GM19240 (cell line): ENCODE results near the gene SLC4A9.
"Not testable (repeated sequence)": the region's sequence is repeated elsewhere in the genome, so short reads cannot be mapped to it uniquely, and the experiment has no call there.

Experiments used
- DNase-seq: peaks from one replicate; pipeline ENCODE4 v3.0.0; 2011; ENCODE audit warnings: low spot score; ENCODE audit not compliant: insufficient read length

SLC4A9 gene

DNA sequence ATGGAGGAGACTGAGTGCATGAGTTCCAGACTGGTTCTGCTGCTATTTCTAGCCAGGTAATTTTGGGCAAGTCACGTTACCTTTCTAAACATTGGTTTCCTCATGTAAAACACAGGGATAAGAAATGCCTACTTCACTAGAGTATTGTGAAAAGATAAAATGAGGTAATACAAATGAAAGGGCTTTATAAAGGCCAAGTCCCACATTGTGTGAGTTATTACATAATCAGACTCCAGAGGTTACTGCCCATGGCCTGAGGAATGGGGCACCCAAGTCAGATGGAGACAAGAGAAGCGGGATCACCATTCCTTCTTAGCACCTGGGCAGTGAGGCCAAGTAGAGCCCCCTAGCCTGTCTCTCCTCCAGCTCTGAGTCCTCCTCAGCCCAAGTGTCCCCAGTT is 21.1 kb upstream of the SLC4A9 start:
- DNase-seq, result no peak

DNA sequence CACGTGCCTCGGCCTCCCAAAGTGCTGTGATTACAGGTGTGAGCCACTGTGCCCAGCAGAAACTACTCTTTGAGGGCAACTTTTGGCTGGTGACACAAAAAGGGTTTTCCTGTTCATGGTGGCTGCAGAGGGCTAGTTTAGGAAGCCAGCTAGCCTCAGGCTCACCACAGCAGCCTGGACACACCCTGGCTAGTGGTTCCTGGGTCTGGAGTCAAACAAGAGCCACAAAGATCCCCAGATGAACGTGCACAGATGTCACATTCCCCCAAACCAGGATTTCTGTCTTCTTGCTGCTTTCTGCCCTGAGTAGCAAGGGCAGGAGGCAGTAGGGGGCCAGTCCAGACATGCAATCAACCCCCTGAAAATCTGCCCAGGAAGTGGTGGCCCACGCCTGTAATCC is 20.4 kb upstream of the SLC4A9 start:
- DNase-seq, result no peak

DNA sequence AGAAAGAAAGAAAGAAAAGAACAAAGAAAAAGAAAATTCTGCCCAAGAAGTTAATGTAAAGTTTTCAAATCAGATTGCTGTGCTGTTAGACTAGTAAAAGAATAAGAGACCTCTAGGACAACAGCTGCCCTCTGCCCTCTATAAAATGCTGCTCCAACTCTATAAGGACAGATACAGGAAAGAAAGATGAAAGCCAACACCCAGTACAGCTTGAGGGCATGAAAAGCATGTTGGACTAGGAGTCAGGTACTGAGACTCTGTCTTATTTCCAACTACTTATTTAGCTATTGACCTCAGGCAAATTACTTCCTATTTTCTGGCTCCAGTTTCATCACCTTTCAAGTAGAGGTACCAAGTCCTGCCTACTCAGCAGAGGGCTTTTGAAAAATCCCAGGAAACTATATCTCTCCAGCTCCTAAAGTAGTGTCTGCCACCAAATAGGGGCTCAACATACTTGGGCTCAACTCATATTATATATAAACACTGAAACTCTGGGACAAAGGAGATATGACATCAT is 19.3 kb upstream of the SLC4A9 start:
- no peak for DNase-seq

DNA sequence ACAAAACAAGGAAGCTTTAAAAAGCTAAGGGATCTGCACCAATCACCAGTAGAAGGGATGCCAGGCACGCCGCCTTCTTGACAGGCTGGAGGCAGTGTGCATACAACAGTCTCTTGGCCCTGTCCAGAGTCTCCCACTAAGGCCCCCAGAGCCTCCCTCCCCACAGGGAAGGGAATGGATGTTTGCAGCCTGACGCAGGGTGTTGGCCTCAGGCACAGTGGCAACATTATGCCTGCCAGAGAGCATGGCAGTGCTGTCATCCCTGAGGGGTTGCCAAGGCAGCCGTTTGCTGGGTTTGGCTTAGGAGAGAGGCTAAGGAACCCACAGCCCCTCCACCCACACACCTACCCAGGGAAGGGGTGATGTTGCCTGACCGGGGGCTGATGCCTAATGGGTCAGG is 18.4 kb upstream of the SLC4A9 start:
- DNase-seq, result no peak

DNA sequence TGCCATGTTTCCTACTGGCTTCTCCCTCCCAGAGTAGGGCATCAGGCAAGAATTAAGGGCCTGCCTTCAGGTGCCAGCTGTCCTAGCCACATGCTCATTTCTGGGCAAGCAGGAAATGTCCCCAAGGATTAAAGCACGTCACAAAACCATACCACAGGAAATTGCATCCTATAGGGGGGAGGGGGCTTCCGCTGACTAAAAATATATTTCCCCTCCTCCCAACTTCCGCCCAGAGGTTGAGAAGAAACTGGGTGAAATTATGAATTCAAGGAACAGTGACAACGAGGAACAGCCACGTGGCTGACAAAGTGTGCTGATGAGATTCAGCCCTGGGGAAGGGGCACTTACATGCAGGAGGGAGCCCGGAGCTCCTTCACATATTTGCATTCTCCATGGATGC is 17.7 kb upstream of the SLC4A9 start:
- no peak for DNase-seq

DNA sequence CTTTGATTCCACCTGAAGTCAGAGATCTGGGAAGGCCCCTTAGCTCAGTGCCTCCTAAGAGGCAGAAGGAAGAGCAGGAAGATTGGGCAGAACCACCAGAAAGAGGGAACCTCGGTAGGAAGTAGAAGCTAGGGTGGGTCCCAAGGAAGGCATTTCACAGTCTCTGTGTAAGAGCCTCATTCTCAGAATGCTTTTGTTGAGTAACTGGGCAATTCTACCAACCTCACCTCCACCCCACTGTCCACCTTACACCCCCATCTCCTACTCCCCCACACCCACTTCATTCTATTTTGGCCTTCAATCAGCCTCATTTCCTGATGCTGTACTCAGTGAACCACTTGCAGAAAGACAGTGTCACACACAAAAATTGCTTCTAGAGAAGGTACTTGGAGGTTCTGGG is 17.1 kb upstream of the SLC4A9 start:
- no peak for DNase-seq

DNA sequence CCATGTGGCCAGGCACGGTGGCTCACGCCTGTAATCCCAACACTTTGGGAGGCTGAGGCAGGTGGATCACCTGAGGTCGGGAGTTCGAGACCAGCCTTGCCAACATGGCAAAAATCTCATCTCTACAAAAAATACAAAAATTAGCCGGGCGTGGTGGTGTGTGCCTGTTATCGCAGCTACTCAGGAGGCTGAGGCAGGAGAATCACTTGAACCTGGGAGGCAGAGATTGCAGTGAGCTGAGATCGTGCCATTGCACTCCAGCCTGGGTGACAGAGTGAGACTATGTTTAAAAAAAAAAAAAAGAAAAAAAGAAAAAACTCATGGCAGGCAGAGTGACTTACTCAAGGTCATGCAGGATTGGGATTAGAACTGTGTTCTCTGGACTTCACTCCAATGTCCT is 16.1 kb upstream of the SLC4A9 start:
- not testable (repeated sequence) for DNase-seq

DNA sequence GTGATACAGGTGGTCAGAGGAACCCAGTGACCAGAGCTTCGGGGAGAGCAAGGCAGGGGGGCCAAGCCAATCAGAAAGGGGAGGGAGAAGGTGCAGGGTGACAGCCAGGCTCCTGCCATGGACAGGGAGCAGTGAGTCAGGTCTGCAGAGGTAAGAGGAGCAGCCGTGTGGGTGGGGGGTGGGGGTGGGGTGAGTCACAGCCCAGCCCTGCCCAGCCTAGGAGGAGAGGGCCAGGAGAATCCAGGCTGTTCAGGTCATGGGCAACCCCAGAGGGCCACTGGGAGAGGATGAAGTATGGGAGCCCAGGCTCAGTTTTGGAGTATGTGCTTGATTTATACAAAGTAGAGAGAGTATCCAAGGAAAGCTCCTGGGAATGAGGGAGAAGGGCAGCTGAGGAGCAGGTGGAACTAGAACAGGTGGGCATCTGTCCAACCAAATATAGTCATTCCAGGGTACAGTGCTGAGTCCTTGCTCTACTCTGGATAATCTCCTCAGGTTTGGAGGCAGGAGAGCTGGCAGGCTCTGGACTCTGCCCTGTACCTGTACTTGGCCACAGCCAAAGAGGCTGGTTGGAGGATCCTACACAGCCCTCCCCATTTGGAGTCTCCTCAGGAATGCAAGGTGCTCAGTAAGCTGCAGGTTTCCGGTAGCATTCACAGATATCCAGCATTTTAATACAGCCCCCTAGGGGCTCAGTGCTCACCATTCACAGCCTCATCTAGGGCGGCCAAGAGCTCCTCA is 15.1 kb upstream of the SLC4A9 start:
- no peak for DNase-seq

DNA sequence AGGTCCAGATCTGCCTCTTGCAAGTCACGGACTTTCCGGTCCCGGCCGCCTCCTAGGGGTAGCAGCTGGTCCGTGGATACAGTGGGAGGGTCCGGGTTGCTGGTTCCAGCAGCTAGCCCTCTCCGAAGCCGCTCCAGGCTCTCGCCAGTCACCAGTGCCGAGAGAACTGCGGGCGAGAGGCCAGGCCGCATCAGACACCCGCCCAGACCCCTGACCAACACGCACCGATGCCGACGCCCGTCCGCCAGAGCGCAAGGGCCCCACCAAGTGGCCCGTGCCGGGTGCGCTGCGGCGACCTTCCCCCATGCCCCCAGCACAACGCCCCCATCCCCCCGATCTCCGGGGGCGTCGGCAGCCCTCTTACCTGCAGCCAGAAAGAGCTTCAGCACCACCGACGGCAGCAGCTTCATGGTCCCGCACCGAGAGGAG is 14.1 kb upstream of the SLC4A9 start:
- DNase-seq, result no peak

DNA sequence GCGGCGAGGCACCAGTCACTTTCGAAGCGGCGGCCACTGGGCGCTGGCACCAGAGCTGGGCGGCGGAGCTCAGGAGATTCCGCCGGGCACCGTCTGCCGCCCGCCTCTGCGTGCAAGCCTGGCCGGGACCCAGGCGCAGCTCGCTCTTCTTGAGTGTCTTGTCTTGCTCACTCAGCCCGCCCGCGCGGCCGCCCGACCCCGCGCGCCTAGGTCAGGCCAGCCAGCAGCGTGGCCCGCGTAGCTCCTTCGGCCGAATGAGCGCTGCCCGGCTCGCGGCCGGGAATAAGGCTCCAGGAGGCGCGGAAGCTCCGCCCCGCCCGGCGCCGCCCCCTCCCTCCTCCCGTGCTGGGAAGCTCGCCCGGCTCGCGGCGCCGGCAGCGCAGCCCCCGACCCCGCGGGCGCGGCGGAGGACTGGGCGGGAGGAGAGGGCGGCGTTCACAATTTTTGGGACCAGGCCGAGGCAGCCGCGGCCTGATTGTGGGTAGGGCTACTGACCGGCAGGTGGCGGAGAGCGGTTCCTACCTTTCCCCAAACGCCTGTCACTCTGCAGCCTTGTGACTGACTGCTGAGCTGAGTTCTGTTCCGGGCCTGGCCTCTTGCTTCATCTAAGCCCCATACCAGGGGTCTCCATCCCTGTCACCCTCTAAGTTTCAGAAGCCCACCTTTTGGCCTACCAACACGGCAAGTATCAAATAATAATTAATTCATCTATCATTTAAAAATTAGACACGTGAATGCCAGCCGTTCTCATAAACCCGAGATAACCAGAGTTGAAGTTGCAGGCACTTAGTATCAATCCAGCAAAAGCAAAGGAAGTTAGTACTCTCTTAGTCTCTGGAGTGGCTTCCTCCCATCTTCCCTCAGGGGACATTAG is 13.4 kb upstream of the SLC4A9 start, which contains the start of gene HBEGF:
TSS of gene HBEGF (minus strand) at position 256 of the 874 bp plus-strand sequence. CDS start 275 bp downstream, outside the sequence.
- peak; percentile 65 for DNase-seq

DNA sequence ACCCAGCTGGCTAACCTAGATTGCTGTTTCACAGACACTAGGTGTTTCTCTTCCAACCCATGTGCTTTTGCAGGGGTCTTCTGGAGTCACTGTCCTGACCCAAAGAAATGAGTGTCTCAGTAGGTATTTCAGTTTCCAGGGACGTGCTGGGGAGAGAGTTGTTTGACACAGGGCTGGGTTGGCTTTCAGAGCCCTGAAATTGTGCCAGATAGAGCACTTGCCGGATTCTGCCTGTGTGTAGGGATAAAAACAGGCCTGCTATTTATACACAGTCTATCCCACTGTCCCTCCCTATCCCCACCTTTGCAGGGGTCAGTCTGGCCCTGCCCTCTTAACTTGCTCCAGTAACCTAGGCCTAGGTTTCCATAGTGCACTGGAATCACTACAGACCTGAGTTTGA is 12.6 kb upstream of the SLC4A9 start:
- DNase-seq, result no peak

DNA sequence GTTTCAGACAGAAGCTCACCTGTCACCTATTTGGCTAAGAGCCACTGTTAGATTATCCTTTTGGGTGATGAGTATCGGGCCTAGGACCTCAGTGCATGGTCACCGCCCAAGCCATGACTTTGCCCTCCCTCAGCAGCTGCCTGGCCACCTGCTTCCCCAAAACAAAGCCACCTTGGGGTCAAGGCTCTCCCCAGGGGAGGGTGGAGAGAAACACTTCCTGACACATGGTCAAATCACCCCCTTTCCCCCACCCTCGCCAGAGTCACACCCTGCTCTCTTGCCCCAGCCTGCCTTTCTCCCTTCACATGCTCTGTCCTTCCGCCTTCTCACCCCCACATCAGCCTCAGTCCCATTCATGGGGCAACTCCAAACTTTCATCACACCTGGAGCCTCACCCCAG is 11.9 kb upstream of the SLC4A9 start:
- no peak for DNase-seq

DNA sequence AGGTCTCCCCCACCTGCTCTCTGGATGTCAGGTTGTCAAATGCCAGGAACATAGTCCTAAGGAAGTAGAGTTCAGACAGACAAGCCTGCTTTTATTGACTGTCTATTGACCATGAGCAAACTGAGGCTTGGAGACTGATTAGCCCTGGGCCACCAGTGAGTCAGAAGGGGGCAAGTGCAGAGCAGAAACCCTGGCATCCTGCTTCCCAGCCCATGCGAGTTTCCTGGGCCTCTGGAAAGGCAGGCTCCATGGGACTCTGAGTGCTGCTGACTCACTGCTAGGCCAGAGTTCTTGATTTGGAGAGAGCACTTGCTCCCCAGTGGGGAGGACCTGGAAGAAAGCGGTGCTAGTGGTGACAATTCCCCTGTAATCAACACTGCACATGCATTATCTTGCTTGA is 10.8 kb upstream of the SLC4A9 start:
- DNase-seq, result no peak

DNA sequence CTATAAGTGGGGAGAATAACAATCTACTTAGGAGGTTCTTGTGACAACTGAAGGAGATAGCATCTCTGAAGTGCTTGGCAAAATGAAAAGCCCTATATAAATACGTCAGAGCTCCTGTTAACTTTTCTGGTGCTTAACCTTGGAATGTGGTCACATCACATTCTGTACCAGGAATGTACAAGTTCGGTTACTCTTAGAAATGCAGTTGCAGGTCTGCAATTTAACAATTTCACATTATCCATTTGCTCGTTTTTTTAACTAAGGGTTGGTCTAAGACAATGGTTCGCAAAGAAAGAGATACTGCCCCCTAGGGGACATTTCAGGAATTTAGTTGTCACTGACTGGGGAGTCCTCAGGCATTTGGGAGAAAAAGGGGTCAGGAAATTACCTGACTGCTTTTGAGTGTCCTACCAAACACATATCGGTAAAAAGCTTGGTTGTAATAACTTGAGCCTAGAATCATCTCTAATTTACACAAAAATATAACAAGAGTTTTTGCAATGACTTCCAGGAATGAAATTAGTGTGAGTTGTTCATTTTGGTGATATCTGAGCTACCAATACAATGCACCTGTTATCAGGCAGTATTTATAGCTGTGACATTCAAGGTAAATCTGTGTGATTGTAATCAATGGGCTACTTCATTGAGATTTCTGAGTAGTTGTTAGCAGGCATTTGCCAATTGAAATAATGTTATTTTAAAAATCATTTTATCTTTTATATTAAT is 8.2 kb upstream of the SLC4A9 start:
- DNase-seq, result peak; percentile 39

DNA sequence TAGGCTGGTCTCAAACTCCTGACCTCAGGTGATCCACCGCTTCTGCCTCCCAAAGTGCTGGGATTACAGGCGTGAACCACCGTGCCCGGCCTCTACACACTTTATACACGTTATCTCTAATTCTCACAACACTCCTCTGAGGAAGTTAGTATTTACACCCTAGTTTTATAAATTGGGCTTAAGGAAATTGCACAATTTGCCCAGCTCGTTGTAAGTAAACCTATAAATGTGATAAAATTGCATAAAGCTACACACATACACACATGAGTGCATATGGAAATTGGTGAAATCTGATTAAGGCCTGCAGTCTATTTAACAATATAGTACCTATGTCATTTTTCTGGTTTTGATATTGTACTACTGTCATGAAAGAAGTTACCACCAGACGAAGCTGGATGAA is 4.4 kb upstream of the SLC4A9 start:
- DNase-seq, result no peak

DNA sequence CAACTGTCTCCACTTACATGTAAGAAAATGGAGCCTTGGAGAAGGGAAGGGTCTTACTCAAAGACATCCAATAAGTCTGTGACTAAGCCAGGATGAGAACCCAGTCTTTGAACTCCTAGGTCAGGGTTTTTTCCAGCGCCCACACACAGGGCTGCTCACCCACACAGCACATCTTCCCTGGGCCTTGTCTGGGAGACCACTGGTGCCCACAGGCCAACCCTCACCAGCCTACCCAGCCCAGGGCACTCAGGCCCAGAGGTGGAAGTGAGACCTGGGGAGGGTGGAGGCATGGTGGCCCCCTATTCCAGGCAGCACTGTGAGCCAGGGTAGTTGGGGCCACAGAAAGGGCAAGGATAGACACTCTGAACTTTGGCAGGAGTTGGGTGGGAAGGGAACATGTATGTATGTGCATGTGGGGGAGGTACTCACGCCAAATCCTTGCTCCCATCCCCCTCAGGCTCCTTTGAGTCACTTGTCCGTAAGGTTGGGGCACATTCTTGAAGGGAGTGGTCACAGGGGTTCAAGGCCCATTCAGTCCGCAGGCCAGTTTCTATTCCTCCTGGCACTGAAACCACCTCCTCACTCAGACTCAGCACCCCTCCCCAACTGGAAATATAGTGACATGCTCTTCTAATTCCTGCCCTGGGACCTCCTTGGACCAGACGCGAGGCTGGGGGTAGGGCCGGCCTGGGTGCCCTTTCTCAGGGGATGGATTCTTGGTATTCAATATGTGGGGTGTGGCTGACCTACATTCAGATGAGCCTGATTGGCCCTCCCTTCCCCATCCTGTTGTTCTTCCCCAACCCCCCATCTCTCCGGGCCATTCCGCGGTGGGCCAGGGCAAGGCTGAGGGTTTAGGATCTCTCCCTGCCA is 2.9 kb upstream of the SLC4A9 start:
- no peak for DNase-seq

DNA sequence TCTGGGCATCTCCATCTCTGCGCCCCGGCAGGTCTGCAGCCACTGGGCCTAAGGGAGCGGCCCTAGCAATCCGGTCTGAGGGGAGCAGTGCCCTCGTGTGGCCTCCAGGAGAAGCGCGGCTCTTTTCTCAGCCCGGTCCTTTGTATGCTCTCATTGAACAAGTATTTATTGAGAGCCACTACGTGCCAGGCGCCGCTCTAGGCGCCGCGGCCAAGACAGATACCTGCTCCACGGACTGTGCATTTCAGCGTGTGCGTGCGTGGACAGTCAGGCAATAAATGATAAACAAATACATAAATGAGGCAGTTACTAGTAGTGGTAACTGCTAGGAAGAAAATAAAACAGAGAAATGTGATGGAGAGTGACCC is 2.3 kb upstream of the SLC4A9 start:
- peak; percentile 81 for DNase-seq

DNA sequence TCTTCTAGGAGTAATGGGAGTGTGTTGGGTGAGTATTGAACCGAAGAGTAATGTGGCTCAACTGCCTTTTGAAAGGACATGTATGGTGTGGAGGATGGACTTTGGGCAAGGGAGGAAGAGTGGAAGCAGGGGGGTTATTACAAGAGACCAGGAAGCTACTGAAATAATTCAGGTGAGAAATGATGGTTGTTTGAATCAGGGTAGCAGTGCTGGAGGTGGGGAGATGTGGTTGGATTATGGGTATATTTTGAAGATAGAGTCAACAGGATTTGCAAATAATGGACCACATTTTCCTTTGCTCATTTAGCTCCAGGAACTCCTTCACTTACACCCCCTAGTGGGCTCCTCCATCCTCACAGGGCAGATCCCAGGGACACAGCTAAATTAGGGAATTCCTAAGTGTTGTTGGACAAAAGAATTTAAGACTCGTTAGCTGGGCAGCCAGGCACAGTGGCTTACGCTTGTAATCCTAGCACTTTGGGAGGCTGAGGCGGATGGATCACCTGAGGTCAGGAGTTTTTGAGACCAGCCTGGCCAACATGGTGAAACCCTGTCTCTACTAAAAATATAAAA is 1.2 kb upstream of the SLC4A9 start:
- no peak for DNase-seq

DNA sequence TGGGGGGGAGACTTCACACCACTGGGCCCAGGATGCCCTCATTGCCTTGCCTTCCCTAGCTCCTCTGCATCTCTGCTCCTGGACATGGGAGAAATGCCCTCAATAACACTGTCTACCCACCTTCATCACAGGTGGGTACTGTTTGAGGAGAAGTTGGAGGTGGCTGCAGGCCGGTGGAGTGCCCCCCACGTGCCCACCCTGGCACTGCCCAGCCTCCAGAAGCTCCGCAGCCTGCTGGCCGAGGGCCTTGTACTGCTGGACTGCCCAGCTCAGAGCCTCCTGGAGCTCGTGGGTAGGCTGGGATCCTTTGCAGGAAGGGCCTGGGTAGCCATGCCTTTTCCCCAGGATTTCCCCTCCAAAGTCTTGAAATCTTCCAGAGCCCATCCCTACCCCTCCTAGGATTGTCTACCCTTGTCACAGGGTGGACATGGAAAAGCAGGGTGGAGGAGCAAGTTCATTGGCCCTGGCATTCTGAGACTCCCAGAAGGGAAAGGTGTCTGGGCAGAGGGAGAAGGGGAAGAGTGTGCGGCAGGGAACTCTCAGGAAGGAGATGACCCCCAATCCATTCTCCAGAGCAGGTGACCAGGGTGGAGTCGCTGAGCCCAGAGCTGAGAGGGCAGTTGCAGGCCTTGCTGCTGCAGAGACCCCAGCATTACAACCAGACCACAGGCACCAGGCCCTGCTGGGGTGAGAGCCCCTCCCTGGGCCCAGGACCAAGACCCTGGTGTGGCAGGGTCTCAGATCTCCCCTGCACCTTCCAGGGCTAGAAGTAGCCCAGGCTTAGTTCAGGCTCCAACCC is 886 bp downstream of the SLC4A9 start:
- no peak for DNase-seq

DNA sequence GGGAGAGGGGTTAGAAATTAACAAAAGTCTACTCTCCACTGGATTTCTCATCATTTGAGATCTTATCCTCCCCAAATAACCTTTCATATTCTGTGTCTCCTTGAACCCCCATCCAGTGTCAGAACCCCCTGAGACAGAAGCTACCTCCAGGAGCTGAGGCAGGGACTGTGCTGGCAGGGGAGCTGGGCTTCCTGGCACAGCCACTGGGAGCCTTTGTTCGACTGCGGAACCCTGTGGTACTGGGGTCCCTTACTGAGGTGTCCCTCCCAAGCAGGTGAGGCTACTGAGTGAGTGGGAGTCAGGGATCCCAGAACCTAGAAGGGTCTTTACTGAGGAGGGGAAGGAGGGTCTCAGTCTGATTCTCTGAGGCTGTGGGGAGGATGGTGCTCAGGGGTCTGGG is 1.9 kb downstream of the SLC4A9 start:
- DNase-seq, result no peak
